ENCODE data around the gene SULT1C4.
"Not testable (repeated sequence)": the region's sequence is repeated elsewhere in the genome, so short reads cannot be mapped to it uniquely, and the experiment has no call there.

Gene SULT1C4

DNA sequence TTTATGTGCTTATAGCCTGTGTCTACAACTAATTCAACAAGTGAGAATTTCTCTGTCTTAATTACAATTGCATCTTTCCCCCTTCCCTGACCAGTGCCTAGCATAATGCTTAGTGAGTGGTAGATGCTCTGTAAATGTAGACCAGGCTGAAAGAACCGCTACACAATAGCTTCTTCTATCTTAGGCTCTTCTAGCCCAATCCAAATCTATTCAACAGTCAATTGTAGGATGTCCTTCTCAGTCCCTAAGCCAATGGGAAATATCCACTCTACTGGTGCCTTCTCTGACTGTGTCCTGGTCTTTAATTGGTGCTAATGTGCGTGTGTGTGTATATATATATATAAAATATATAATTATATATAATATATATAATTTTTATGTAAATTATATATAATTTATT is 37.2 kb downstream of the SULT1C4 start:
- DNase-seq = no peak

DNA sequence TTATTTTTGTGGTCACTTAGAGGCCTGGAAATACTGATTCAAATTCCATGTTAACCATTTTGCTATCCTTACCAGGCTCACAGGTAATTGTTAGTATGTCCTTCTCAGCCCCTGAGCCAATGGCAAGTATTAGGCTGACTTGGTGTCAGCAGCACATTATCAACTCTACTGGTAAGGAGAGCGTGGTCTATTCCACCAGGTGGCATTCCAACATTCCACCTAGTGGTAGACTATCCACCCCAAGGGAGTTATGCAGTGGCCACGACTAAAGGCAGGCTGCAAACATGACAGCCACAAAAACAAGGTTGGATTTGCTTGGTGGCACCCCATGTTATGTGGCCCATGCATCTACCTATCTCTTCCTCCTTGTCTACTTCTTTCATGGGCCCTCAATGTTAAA is 39.5 kb downstream of the SULT1C4 start:
- no peak for DNase-seq

DNA sequence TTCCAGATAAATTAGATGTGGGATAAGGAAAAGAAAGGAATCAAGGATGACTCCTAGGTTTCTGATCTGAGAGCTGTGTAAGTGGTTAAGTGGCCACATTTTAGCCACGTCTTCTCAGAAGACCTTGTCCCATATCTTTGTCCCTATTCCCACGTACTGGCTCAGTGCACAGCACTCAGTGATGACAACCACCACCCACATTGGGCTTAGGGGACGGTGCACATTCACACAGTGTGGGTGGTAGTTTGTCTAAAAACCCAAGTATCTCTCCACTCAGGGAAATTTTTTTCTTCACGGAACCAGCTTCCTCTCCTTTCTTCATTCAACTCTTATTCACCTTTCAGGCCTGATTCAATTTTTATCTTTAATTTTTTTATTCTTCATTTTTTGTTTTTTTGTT is 40.7 kb downstream of the SULT1C4 start:
- no peak for DNase-seq

DNA sequence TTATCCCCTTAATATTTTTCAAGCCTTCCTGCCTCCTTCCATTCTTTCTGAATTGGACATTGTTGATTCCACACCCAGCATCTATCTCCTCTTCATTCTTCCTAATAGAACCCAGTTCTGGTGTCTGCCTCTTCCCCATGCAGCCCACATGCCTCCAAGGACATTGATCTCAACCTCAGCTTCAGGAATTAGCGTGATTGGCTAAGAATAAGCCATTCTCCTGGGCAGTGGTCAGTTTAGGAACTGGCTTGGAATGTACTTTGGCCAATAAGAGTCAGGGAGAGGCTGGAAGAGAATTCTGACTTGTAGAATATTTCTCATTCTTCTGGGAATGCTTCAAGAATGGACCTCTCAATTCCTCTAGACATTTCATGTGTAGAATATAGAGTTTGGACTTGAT is 45.3 kb downstream of the SULT1C4 start:
- no peak for DNase-seq

DNA sequence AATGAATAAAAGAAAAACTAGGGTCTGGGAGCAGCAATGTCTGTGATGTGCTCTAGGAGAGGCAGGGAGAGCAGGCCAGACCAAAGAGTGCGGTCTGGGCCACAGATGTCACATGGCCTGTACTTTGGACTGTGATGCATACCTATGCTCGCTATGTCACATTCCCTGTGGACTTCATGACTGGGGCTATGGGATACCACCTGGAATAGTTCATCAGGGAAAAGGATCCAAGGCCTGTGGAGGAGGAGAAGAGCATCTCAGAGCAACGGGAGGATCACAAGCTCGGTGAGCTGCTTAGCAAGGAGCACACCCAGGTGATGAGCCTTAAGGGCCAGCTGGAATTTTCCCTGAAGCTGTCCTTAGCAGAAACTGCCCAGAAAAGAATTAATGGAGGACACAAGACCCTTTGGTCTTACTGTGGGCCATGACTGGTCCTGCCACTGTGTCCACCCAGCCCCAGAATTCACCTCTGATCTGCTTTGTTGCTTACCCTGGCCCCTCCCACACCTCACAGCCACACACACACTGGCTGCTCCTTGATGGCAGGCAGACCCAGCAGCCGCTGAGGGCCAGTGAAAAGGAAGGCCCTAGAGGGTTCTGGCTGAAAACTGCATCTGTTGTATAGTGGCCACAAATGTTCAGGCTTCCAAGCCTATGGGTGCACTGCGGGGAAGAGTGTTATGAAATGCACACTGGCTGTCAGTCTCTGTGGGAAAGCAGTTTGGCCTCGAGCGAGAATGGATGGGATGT is 45.9 kb downstream of the SULT1C4 start:
- DNase-seq = no peak

DNA sequence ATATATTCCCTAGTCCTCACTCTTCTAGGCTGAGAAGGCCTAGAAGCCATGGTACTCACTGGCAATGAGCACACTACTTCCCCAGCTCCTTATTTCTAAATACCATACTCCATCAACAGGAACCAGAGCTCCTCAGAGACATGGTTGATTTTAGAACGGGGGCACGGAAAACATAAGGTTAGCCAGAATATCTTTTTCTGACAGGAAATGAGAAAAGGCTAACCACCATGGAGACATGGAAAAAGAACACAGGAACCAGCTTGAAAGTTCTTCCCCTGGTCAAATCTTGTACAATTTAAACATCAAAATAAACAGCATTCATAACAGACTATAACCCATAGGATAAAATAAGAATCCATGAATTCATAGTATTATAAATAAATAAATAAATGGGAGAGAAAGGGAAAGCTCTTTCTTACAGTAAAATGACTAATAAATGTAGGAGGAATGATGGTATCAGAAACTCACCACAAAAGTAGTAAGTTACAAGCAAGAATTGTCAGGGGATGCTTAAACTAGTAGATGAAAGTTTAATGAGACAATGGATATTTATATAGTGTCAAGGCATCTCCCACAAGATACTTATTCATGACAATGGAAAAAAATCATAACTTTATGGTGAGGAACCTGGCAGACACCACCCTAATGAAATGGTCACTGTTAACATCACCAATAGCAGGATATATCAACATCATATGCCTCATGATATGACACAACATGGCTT is 50.7 kb downstream of the SULT1C4 start:
- DNase-seq = no peak

DNA sequence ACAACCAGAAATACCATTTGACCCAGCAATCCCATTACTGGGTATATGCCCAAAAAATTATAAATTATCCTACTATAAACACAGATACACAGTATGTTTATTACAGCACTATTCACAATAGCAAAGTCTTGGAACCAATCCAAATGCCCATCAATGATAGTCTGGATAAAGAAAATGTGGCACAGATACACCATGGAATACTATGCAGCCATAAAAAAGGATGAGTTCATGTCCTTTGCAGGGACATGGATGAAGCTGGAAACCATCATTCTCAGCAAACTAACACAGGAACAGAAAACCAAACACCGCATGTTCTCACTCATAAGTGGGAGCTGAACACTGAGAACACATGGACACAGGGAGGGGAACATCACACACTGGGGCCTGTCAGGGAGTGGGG is 57.8 kb downstream of the SULT1C4 start:
- DNase-seq = not testable (repeated sequence)

DNA sequence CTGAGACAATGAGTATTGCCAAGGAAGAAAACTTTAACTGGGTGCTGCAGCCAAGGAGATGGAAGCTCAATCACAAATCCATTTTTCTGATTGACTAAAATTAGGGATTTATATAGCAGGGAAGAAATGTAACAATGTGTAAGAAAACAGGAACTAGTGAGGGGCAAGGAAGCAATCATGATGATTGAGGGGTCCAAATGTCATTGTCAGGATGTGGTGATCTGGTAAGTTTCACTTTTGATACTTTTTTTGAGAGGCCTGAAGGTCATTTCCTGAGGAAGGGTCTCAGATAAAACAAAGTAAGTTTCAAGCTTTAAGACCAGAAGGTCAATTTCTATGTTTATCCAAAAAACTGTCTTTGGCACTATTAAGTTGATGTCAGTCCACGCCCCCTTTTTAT is 59.2 kb downstream of the SULT1C4 start:
- DNase-seq = no peak

All from NCI-H526 treated with DMSO at 0.1 percent for 48 hours (cell line).